Measurements from ENCODE around the gene ERMARD.
A peak's percentile ranks its signal among the peaks of the same experiment; 100 is the strongest.

The ERMARD gene

DNA sequence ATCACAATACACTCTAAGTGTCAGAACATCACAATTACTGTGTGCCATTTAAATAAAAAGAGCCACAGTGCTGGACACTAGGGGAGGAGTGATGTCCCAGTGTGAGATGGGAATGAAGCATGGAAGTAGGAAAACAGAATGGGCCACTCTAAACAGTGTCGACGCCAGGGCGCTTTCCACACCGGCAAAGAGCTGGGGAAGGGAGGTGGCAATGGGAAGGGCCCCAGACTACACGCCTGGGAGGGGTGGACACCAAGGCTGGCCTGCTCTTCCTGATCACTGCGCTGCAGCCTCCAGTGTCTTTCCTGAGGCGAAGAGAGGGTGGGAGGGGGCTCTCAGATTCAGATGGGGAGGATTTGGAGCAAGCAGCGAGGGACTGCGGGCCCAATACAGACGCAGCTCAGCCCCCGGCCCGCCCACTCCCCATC is 75.9 kb downstream of the ERMARD start:
- DNase-seq: no peak

DNA sequence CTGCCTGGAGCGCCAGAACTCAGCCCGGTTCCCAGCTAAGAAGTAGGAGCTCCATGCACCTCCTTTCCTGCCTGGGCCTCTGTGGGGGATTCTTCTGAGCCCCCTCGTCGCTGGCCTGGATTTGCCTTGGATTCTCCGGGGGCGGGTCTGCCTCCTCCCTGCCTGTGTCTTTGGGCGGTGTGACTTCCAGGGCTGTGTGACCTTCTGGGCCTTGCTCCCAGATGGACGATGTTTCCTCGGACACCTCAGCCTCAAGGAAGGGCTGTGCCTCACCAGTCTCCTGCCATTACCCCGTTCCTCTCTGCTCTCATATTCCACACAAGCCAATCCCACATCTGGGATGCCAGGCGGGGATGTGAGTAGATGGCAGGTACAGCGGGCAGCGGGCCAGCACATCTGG is 76.8 kb downstream of the ERMARD start:
- no peak for DNase-seq

DNA sequence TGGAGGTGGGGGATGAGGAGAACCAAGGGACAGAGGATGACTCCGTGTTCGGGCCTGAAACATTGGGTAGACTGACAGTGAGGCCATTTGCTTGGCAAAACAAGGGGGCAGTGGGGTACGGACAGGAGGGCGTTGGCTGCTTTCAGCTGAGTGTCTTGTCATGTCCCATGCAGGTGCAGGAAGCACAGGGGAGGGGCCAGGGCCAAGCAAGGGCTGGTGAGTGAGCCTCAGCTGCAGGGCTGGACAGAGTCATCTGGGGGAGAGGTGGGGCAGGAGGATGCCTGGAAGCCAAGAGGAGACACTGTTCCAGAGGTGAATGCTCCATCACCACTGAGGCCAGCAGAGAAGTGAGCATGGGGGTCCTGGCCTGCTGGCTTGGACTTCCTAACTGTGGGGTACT is 78.4 kb downstream of the ERMARD start:
- DNase-seq: no peak

DNA sequence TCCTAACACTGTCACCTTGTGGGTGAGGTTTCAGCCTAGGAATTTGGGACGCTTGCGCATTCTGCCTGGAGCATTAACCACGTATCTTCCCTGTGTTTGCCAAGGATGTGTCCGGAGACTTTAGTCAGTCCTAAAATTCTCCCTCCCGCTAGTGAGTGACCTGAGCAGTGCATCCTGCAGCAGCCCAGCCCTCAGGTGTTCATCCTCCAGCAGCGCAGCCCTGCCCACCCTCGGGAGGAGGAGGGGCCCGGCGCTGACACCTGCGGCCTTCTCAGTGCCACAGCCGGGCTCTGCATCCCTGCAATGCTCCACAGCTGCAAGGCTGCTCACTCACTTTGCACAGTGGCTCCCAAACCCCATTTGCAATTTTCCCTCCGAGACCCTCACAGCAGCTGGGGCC is 79.5 kb downstream of the ERMARD start:
- peak; percentile 76 for DNase-seq

All from NCI-H69 (cell line).